PC-9 (cell line): Measurements from ENCODE around the gene PACRG. TPM values are rescaled to one million over a fixed set of nuclear protein-coding genes. Genes with fewer than 3 reads are reported as not detected.

Experiments used
- BruUV-seq: library from RNA; stranded (reverse); fragments of 400-500 nt; replicated peaks from 2 replicates; lab custom pipeline; 2021; lab: Mats Ljungman, UMichigan
- CTCF ChIA-PET: fragments of 300-600 bp; sonication (Branson Sonifier 250); formaldehyde crosslinking; loops from one replicate; lab custom pipeline; 2022; ENCODE audit warnings: antibody characterized with exemption; lab: Charles Lee
- POLR2A ChIA-PET: fragments of 300-600 bp; sonication (Branson Sonifier 250); formaldehyde crosslinking; loops from one replicate; lab custom pipeline; 2022; ENCODE audit warnings: antibody characterized with exemption; ENCODE audit not compliant: unreplicated experiment; lab: Charles Lee
- DNase-seq, 2 experiments: peaks; one replicate each; pipeline versions ENCODE4 v3.0.0 to v3.0.0-alpha.2; 2015 to 2022; ENCODE audit warnings: mixed read lengths in 1 of 2
- H2AFZ ChIP-seq: fragments of 200-600 bp; sonication (generic); 2 replicates; pipeline ENCODE4 v1.8.1; 2017; ENCODE audit warnings: antibody characterized with exemption
- H3F3A ChIP-seq: fragments of 200-600 bp; sonication (generic); 2 replicates; pipeline ENCODE4 v1.8.1; 2017; ENCODE audit warnings: antibody characterized with exemption, mild to moderate bottlenecking, low read depth; ENCODE audit not compliant: insufficient read depth
- H3K27ac ChIP-seq: fragments of 200-600 bp; sonication (generic); 2 replicates; pipeline ENCODE4 v1.6.1; 2016; ENCODE audit warnings: mixed run types
- H3K27me3 ChIP-seq: fragments of 200-600 bp; sonication (generic); 2 replicates; pipeline ENCODE4 v1.6.1; 2016; ENCODE audit warnings: low read depth, mixed run types; ENCODE audit not compliant: insufficient read depth
- H3K36me3 ChIP-seq: fragments of 200-600 bp; sonication (generic); 2 replicates; pipeline ENCODE4 v1.6.1; 2016; ENCODE audit warnings: low read depth, mixed run types
- H3K4me1 ChIP-seq: fragments of 200-600 bp; sonication (generic); replicated peaks from 2 replicates; pipeline ENCODE4 v1.6.1; 2016; ENCODE audit warnings: mixed run types; ENCODE audit not compliant: insufficient read depth
- H3K4me2 ChIP-seq: fragments of 200-600 bp; sonication (generic); 2 replicates; pipeline ENCODE4 v1.6.1; 2017; ENCODE audit warnings: mixed run types
- H3K4me3 ChIP-seq: fragments of 200-600 bp; sonication (generic); 2 replicates; pipeline ENCODE4 v1.6.1; 2016; ENCODE audit warnings: mixed run types
- H3K79me2 ChIP-seq: fragments of 200-600 bp; sonication (generic); 2 replicates; pipeline ENCODE4 v1.6.1; 2017; ENCODE audit warnings: low read depth, mixed run types
- H3K9me2 ChIP-seq: fragments of 200-600 bp; sonication (generic); 2 replicates; pipeline ENCODE4 v1.8.1; 2017; ENCODE audit warnings: mild to moderate bottlenecking; ENCODE audit not compliant: insufficient read depth
- H3K9me3 ChIP-seq: fragments of 200-600 bp; sonication (generic); 2 replicates; pipeline ENCODE4 v1.8.1; 2016; ENCODE audit warnings: low read depth; ENCODE audit not compliant: insufficient read depth
- H4K20me1 ChIP-seq: fragments of 200-600 bp; sonication (generic); 2 replicates; pipeline ENCODE4 v1.8.1; 2017; ENCODE audit not compliant: insufficient read depth
- EZH2 ChIP-seq: fragments of 200-600 bp; sonication (generic); IDR thresholded peaks from 2 replicates; pipeline ENCODE4 v1.8.0; 2017; ENCODE audit warnings: antibody characterized with exemption, low read depth
- intact Hi-C: fragments of 100-400 bp; cut with micrococcal nuclease; formaldehyde crosslinking; loops from one replicate; pipeline ENCODE4 v1.10.0; 2022; ENCODE audit not compliant: unreplicated experiment
- total RNA-seq: library from RNA; stranded (reverse); gene quantifications from 2 replicates; pipeline ENCODE4 v1.2.3, GENCODE V29; 2021
- TF ChIP-seq, protein P1 (sequence below): fragments of 200-600 bp; sonication (generic); conservative IDR thresholded peaks from 2 replicates; pipeline ENCODE4 v1.6.1; 2017; ENCODE audit warnings: mixed run types, antibody characterized with exemption, mild to moderate bottlenecking, moderate library complexity

Gene PACRG
- total RNA-seq, 1 experiment from 2014 or later: not detected

DNA sequence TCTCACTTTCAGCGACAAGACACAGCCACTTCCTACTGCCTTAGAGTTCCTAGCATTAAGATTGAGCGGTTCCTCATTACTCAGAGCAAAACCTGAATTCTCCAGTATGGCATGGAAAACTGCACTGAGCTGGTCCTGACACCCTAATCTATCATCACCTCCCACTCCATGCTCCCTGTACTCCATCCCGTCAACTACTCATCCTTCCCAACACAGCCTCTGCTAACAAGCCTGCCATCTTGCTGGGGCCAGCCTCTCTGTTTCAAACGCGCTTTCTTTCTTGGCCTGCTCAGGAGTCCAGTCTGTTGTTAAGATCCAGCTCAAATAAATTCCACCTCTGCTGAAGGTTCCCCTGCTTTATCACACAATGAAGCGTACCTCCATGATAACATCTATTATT lies 12.2 kb upstream of the PACRG start:
- no peaks in the 10 kb centered on the region for H3K36me3 ChIP-seq
- no peak for TF ChIP-seq EZH2
- TF ChIP-seq, protein P1, sequence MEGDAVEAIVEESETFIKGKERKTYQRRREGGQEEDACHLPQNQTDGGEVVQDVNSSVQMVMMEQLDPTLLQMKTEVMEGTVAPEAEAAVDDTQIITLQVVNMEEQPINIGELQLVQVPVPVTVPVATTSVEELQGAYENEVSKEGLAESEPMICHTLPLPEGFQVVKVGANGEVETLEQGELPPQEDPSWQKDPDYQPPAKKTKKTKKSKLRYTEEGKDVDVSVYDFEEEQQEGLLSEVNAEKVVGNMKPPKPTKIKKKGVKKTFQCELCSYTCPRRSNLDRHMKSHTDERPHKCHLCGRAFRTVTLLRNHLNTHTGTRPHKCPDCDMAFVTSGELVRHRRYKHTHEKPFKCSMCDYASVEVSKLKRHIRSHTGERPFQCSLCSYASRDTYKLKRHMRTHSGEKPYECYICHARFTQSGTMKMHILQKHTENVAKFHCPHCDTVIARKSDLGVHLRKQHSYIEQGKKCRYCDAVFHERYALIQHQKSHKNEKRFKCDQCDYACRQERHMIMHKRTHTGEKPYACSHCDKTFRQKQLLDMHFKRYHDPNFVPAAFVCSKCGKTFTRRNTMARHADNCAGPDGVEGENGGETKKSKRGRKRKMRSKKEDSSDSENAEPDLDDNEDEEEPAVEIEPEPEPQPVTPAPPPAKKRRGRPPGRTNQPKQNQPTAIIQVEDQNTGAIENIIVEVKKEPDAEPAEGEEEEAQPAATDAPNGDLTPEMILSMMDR: no peak
- no peak overlapping the region for H2AFZ ChIP-seq
- H3K9me3 ChIP-seq: no peaks in the 10 kb centered on the region; the same call in 1 of the 2 replicates
- no TSS peak for BruUV-seq
- intact Hi-C loops: no loop called here
- H3K4me3 ChIP-seq: no peak overlapping the region
- H3K27ac ChIP-seq: no peak overlapping the region
- H3F3A ChIP-seq: no peaks in the 10 kb centered on the region
- no peaks in the 10 kb centered on the region for H3K79me2 ChIP-seq
- H3K9me2 ChIP-seq: no peaks in the 10 kb centered on the region
- H3K4me2 ChIP-seq: no peak overlapping the region
- DNase-seq: no peak
- no peaks in the 10 kb centered on the region for H3K4me1 ChIP-seq
- peaks cover 3% of the 10 kb centered on the region; the same call in 1 of the 2 replicates for H3K27me3 ChIP-seq
- ChIA-PET CTCF (no interaction called here), POLR2A (no interaction called here)
- no peaks in the 10 kb centered on the region for H4K20me1 ChIP-seq

DNA sequence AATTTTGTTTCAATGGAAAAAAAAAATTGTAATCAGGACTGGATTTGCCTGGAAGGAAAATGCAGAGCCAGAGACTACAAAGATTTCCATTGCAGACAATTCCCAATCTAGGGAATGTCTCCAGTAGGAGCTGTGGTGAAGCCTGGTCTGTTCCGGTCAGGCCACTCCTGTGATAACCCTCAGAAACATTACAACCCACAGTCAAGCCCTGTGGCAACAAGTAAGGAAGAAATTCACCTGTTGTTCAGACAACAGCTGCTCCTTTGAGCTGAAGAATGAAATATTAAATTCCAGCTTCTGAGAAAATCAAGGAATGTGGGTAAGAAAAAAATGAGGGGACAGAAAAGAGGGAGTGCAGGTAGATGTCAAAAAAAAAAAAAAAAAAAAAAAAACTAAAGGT lies 8.2 kb upstream of the PACRG start:
- DNase-seq: no peak
- Histone ChIP-seq H2AFZ (no peak overlapping the region), H3K27me3 (no peaks in the 10 kb centered on the region), H4K20me1 (no peaks in the 10 kb centered on the region), H3K4me2 (no peak overlapping the region), H3K36me3 (no peaks in the 10 kb centered on the region), H3K9me2 (no peaks in the 10 kb centered on the region), H3K79me2 (no peaks in the 10 kb centered on the region), H3F3A (no peaks in the 10 kb centered on the region), H3K4me3 (no peak overlapping the region), H3K9me3 (no peaks in the 10 kb centered on the region; the same call in 1 of the 2 replicates), H3K27ac (no peak overlapping the region), H3K4me1 (no peaks in the 10 kb centered on the region)
- POLR2A ChIA-PET: no interaction called here
- intact Hi-C loops: no loop called here
- no peak for TF ChIP-seq EZH2
- TF ChIP-seq, protein P1: no peak
- no TSS peak for BruUV-seq
- CTCF ChIA-PET: no interaction called here

DNA sequence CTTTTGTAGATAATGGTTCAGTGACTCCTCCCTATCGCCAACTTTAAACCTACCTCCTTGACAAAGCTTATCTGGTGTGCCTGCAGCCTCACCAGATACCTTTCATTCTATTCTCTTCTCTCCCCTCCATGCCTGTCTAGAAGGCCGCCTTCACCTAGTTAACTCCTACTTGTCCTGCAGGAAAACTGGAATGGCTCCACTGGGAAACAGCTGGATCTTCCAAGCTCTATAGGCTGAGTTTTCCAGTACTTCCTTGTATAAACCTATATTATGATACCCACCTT lies 6.4 kb upstream of the PACRG start:
- H3K9me2 ChIP-seq: no peaks in the 10 kb centered on the region
- H3K4me3 ChIP-seq: no peak overlapping the region
- no TSS peak for BruUV-seq
- ChIA-PET POLR2A (no interaction called here), CTCF (no interaction called here)
- no peaks in the 10 kb centered on the region for H3K4me1 ChIP-seq
- no peak overlapping the region for H2AFZ ChIP-seq
- H3K27me3 ChIP-seq: no peaks in the 10 kb centered on the region
- no peak for DNase-seq
- no peaks in the 10 kb centered on the region for H4K20me1 ChIP-seq
- no peak overlapping the region for H3K27ac ChIP-seq
- no peaks in the 10 kb centered on the region for H3K79me2 ChIP-seq
- H3K4me2 ChIP-seq: no peak overlapping the region
- no peaks in the 10 kb centered on the region for H3F3A ChIP-seq
- no peaks in the 10 kb centered on the region for H3K9me3 ChIP-seq
- H3K36me3 ChIP-seq: no peaks in the 10 kb centered on the region
- intact Hi-C loops: no loop called here
- TF ChIP-seq EZH2: no peak
- TF ChIP-seq, protein P1: no peak
